ENCODE measurements around the gene METTL4. TPM values are rescaled to one million over a fixed set of nuclear protein-coding genes. Genes with fewer than 3 reads are reported as not detected.

The METTL4 gene
- polyA plus RNA-seq, 2 of the 4 experiments (the other 2 are of a cell fraction), result 7.1 to 14.9 TPM

GRCh38 chr18:2532797-2533196 lies 38.5 kb downstream of the METTL4 start:
- Histone ChIP-seq H3K27ac (no peak overlapping the region), H3K4me3 (no peak overlapping the region), H3K9me3 (no peaks in the 10 kb centered on the region), H3K4me1 (peaks cover 11% of the 10 kb centered on the region; the same call in 2 of the 3 replicates), H3K4me2 (no peak overlapping the region)
- POLR2A ChIA-PET, result no interaction called here
- FAIRE-seq, result no peak
- no peak for DNase-seq (ENCODE audit: low read depth in 1 of 2, low spot score in 1 of 2)
- 94% methylated on average over 2 of the region's 2 CpGs for WGBS (ENCODE audit: missing lambda C conversion rate)
- TF ChIP-seq JUNB (IDR thresholded peaks at IDR 0.05) (no peak), NPAS2 (CRISPR knock-in tag; IDR thresholded peaks at IDR 0.05; ENCODE audit: borderline replicate concordance) (no peak), NR3C1 (IDR thresholded peaks at IDR 0.05) (no peak), JUN (IDR thresholded peaks at IDR 0.05) (no peak)
- ATAC-seq, result no peak
- CTCF ChIA-PET, result no interaction called here

- Histone ChIP-seq H3K4me3 (no peak overlapping the region), H3K4me1 (peaks cover 6% of the 10 kb centered on the region; the same call in 1 of the 3 replicates), H3K27ac (no peak overlapping the region), H3K9me3 (no peaks in the 10 kb centered on the region), H3K4me2 (no peak overlapping the region)
- FAIRE-seq (no peak), DNase-seq (ENCODE audit: low read depth in 1 of 2, low spot score in 1 of 2) (no peak), ATAC-seq (no peak)
- POLR2A ChIA-PET, result no interaction called here
- TF ChIP-seq RFX5 (IDR thresholded peaks at IDR 0.05) (no peak), CHD4 (IDR thresholded peaks at IDR 0.05; ENCODE audit: borderline replicate concordance) (no peak), HOXB5 (CRISPR knock-in tag; IDR thresholded peaks at IDR 0.05) (no peak), RARB (CRISPR knock-in tag; IDR thresholded peaks at IDR 0.05) (no peak), ATOH8 (CRISPR knock-in tag; IDR thresholded peaks at IDR 0.05; ENCODE audit: low read depth) (no peak), EHMT2 (IDR thresholded peaks at IDR 0.05; ENCODE audit: low read depth) (no peak), MYC (IDR thresholded peaks at IDR 0.05; ENCODE audit: borderline replicate concordance, low read length) (no peak), NFE2L2 (conservative IDR thresholded peaks at IDR 0.05; ENCODE audit: low read length) (no peak)
- CTCF ChIA-PET, result interaction anchor here (1.2 kb wide), 1 partner anchor 10 kb away, joined by 5 read pairs; no protein-coding TSS in a partner anchor
- WGBS (ENCODE audit: missing lambda C conversion rate), result 61% methylated on average over 2 of the region's 2 CpGs
Measured at GRCh38 chr18:2531751-2532150, 39.6 kb downstream of the METTL4 start.

GRCh38 chr18:2529154-2529553 lies 42.2 kb downstream of the METTL4 start:
- Histone ChIP-seq H3K4me1 (no peaks in the 10 kb centered on the region), H3K9me3 (no peaks in the 10 kb centered on the region), H3K4me3 (no peak overlapping the region), H3K4me2 (no peak overlapping the region), H3K27ac (no peak overlapping the region)
- CTCF ChIA-PET, result no interaction called here
- TF ChIP-seq PBX3 (IDR thresholded peaks at IDR 0.05), result no peak
- TF ChIP-seq RCOR1 (IDR thresholded peaks at IDR 0.05; ENCODE audit: low read depth, low read length), result no peak
- no peak for TF ChIP-seq BHLHE40 (IDR thresholded peaks at IDR 0.05; ENCODE audit: low read depth, low read length)
- TF ChIP-seq, protein P1, sequence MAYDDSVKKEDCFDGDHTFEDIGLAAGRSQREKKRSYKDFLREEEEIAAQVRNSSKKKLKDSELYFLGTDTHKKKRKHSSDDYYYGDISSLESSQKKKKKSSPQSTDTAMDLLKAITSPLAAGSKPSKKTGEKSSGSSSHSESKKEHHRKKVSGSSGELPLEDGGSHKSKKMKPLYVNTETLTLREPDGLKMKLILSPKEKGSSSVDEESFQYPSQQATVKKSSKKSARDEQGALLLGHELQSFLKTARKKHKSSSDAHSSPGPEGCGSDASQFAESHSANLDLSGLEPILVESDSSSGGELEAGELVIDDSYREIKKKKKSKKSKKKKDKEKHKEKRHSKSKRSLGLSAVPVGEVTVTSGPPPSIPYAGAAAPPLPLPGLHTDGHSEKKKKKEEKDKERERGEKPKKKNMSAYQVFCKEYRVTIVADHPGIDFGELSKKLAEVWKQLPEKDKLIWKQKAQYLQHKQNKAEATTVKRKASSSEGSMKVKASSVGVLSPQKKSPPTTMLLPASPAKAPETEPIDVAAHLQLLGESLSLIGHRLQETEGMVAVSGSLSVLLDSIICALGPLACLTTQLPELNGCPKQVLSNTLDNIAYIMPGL (CRISPR knock-in tag; IDR thresholded peaks at IDR 0.05; ENCODE audit: borderline replicate concordance), result no peak
- no peak for ATAC-seq
- DNase-seq (ENCODE audit: low read depth in 1 of 2, low spot score in 1 of 2), result peak in 1 of 2 experiments; percentile 7
- 93% methylated on average over 6 of the region's 7 CpGs for WGBS (ENCODE audit: missing lambda C conversion rate)
- no peak for FAIRE-seq
- POLR2A ChIA-PET, result no interaction called here

GRCh38 chr18:2526329-2526728 lies 45.0 kb downstream of the METTL4 start:
- WGBS (ENCODE audit: missing lambda C conversion rate), result 90% methylated on average over 2 of the region's 2 CpGs
- no peak for DNase-seq (ENCODE audit: low read depth in 1 of 2, low spot score in 1 of 2)

More at GRCh38 chr18:2526329-2526728, 45.0 kb downstream of the METTL4 start:
- no peak overlapping the region for H3K4me2 ChIP-seq
- POLR2A ChIA-PET, result no interaction called here
- no peaks in the 10 kb centered on the region for H3K4me1 ChIP-seq
- H3K27ac ChIP-seq, result no peak overlapping the region
- CTCF ChIA-PET, result no interaction called here
- ATAC-seq (no peak), FAIRE-seq (no peak)
- H3K4me3 ChIP-seq, result no peak overlapping the region
- TF ChIP-seq USF2 (IDR thresholded peaks at IDR 0.05) (no peak), HOXB13 (CRISPR knock-in tag; IDR thresholded peaks at IDR 0.05; ENCODE audit: low read depth) (no peak), HES2 (IDR thresholded peaks at IDR 0.05) (no peak), ELK1 (IDR thresholded peaks at IDR 0.05; ENCODE audit: low read depth, low read length) (no peak)
- TF ChIP-seq, protein P2, sequence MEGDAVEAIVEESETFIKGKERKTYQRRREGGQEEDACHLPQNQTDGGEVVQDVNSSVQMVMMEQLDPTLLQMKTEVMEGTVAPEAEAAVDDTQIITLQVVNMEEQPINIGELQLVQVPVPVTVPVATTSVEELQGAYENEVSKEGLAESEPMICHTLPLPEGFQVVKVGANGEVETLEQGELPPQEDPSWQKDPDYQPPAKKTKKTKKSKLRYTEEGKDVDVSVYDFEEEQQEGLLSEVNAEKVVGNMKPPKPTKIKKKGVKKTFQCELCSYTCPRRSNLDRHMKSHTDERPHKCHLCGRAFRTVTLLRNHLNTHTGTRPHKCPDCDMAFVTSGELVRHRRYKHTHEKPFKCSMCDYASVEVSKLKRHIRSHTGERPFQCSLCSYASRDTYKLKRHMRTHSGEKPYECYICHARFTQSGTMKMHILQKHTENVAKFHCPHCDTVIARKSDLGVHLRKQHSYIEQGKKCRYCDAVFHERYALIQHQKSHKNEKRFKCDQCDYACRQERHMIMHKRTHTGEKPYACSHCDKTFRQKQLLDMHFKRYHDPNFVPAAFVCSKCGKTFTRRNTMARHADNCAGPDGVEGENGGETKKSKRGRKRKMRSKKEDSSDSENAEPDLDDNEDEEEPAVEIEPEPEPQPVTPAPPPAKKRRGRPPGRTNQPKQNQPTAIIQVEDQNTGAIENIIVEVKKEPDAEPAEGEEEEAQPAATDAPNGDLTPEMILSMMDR (IDR thresholded peaks at IDR 0.05), result no peak
- no peaks in the 10 kb centered on the region for H3K9me3 ChIP-seq

Measured in A549 (cell line).